ENCODE measurements around the gene TMEM72.

Gene TMEM72

DNA sequence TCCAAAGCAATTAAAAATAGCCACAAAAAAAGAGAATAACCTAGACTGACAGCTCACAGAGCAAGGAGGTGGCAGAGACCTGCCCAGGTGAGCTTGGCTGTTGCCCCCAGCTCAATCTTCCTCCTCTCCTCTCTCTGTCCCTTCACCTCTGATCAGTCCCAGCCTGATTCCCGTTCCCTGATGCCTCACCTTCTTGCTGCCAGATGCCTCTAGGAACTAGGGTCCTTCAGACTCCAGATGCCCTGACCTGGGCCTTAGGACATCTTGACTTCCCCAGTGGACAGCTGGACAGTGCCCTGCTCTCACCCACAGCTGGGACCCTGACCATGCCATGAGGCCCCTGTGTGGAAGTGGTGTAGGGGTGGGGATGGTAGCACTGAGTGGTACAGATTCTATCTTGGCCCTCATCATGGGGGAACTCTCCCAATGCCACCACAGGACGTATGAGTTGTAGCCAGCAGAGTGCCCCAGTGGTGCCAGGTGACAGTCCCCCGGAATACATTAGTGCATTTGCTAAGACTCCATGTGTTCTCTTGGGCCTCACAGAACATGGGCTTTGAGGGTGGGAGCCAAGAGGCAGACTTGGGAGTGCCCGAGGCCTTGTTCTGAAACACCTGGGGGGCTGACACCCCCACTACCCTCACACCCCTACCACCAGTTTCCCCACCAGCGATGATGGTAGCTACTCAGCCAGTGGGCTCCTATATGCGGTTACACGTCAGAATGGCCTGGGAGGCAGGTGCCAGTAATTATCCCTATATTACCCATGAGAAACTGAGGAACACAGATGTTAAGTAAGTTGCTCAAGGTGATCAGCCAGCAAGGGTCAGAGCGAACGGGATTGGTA is 65.4 kb downstream of the TMEM72 start:
- WGBS (ENCODE audit: insufficient coverage, insufficient read length) = no CpG with 5 or more reads among the region's 9 CpGs
- H3K4me1 ChIP-seq (ENCODE audit: control insufficient read depth, insufficient read depth, low read length) = peaks cover 21% of the 10 kb centered on the region
- DNase-seq (ENCODE audit: low read depth, low spot score) = no peak
- H3K27ac ChIP-seq (ENCODE audit: low read length) = no peak overlapping the region
- no peaks in the 10 kb centered on the region for H3K36me3 ChIP-seq (ENCODE audit: control insufficient read depth, insufficient read depth, low read length)
- no peak overlapping the region for H3K4me3 ChIP-seq (ENCODE audit: low read length)
- no peaks in the 10 kb centered on the region for H3K27me3 ChIP-seq (ENCODE audit: control insufficient read depth, insufficient read depth, low read length)
- H3K9me3 ChIP-seq (ENCODE audit: control insufficient read depth, insufficient read depth, low read length) = no peaks in the 10 kb centered on the region

DNA sequence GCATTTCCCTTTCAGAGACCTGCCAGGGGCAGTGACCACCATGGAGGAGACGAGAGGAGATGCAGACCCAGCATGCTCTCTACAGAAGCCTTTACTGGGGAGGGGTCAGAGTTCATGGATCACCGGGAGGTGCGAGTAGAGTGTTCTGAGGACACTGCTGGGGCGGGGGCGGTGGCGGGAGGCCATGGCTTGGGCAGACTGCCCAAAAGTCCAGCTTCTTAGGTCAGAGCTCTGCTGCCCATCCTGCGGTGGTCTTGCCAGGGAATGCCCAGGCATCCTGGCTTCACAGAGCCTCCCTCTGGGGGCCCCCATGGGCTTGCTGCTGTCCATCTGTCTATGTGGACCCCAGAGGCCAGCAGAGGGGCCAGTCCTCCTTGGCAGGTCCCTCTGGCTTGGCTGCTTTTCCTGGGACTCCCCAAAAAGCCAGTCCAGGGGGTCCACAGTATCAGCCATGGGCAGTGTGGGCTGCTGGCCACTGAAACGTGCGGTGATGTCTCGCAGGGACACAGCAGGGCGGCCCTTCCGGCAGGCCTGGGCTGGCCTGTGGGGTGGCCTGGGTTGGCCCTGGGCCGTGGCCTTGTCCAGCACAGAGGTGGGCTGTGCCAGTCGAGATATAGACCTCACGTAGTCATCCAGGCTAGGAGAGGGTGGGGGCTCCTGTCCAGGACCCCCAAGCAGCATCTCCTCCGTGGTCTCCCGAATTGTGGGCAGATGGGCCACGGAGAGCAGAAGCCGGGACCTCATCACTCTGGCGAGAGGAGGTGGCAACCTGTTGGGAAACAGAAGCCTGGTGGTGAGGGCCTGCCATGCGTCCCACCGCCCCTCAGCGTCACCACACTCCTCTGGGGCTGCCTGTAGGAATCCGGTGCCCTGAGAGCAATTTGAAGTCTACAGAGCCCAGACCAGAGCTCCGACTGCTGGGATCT is 66.4 kb downstream of the TMEM72 start:
- WGBS (ENCODE audit: insufficient coverage, insufficient read length) = no CpG with 5 or more reads among the region's 25 CpGs
- Histone ChIP-seq H3K4me1 (ENCODE audit: control insufficient read depth, insufficient read depth, low read length) (peaks cover 21% of the 10 kb centered on the region), H3K36me3 (ENCODE audit: control insufficient read depth, insufficient read depth, low read length) (no peaks in the 10 kb centered on the region), H3K27ac (ENCODE audit: low read length) (no peak overlapping the region), H3K4me3 (ENCODE audit: low read length) (no peak overlapping the region), H3K27me3 (ENCODE audit: control insufficient read depth, insufficient read depth, low read length) (no peaks in the 10 kb centered on the region), H3K9me3 (ENCODE audit: control insufficient read depth, insufficient read depth, low read length) (no peaks in the 10 kb centered on the region)
- DNase-seq (ENCODE audit: low read depth, low spot score) = no peak

DNA sequence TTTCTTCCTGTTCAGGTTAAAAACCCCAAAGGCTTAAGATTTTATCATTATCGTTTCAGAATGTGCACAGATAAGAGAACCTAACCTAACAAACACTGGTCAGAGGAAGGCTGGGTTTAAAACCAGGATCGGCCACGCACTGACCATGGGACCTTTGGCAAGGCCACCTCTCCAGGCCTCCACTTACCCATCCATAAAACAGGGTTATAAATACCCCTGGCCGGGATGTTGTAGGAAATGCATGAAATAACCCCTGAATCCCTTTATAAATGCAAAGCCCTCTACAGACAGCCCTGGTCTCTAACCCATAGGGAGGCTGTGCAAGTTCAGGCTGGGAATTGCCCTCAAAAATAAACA is 67.1 kb downstream of the TMEM72 start:
- no CpG with 5 or more reads among the region's 4 CpGs for WGBS (ENCODE audit: insufficient coverage, insufficient read length)
- Histone ChIP-seq H3K9me3 (ENCODE audit: control insufficient read depth, insufficient read depth, low read length) (no peaks in the 10 kb centered on the region), H3K27ac (ENCODE audit: low read length) (no peak overlapping the region), H3K36me3 (ENCODE audit: control insufficient read depth, insufficient read depth, low read length) (no peaks in the 10 kb centered on the region), H3K4me1 (ENCODE audit: control insufficient read depth, insufficient read depth, low read length) (peaks cover 18% of the 10 kb centered on the region), H3K4me3 (ENCODE audit: low read length) (no peak overlapping the region), H3K27me3 (ENCODE audit: control insufficient read depth, insufficient read depth, low read length) (no peaks in the 10 kb centered on the region)
- DNase-seq (ENCODE audit: low read depth, low spot score) = no peak

DNA sequence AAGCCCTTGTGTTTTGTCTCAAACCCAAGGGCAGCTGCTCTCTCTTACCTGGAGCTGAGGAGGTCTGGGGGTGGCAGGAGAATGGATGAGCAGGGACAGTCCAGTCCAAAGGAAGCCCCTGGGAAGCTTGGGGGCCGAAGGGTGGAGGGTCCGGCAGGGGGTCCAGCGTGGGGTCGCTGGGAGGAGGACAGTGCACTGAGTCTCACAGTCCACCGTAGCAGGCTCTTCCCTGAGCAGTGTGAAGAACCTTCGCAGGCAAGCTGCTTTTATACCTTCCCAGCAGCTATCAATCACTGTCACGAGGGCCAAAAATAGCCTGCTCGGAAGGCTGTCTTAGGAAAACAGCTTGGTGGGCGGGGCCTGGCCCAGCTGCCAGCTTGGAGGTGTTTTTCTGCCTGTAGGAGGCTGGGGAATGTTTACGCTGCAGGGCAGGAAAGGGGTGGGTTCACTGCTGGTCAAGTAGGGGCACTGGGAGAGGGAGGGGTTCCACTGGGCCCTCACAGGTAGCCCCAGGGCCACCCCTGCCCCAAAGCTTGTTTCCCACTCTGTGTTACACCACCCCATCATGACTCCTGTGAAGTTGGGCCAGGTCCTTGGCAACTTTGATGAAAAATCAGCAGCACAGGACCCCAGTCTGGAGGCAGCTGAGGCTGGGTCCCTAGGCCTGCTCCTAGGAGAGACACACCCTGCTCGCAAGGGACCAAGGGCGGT is 67.6 kb downstream of the TMEM72 start, which contains the start of gene DEPP1:
Gene DEPP1, minus strand, starts transcription at position 240 of the 711 bp plus-strand sequence. CDS start 779 bp downstream, outside the sequence.
- Histone ChIP-seq H3K27me3 (ENCODE audit: control insufficient read depth, insufficient read depth, low read length) (no peaks in the 10 kb centered on the region), H3K4me3 (ENCODE audit: low read length) (no peak within 1 kb of the TSS), H3K36me3 (ENCODE audit: control insufficient read depth, insufficient read depth, low read length) (no peaks in the 10 kb centered on the region), H3K4me1 (ENCODE audit: control insufficient read depth, insufficient read depth, low read length) (peaks cover 16% of the 10 kb centered on the region), H3K9me3 (ENCODE audit: control insufficient read depth, insufficient read depth, low read length) (no peaks in the 10 kb centered on the region), H3K27ac (ENCODE audit: low read length) (no peak within 1 kb of the TSS)
- WGBS (ENCODE audit: insufficient coverage, insufficient read length) = no CpG with 5 or more reads among the region's 12 CpGs
- DNase-seq (ENCODE audit: low read depth, low spot score) = no peak

DNA sequence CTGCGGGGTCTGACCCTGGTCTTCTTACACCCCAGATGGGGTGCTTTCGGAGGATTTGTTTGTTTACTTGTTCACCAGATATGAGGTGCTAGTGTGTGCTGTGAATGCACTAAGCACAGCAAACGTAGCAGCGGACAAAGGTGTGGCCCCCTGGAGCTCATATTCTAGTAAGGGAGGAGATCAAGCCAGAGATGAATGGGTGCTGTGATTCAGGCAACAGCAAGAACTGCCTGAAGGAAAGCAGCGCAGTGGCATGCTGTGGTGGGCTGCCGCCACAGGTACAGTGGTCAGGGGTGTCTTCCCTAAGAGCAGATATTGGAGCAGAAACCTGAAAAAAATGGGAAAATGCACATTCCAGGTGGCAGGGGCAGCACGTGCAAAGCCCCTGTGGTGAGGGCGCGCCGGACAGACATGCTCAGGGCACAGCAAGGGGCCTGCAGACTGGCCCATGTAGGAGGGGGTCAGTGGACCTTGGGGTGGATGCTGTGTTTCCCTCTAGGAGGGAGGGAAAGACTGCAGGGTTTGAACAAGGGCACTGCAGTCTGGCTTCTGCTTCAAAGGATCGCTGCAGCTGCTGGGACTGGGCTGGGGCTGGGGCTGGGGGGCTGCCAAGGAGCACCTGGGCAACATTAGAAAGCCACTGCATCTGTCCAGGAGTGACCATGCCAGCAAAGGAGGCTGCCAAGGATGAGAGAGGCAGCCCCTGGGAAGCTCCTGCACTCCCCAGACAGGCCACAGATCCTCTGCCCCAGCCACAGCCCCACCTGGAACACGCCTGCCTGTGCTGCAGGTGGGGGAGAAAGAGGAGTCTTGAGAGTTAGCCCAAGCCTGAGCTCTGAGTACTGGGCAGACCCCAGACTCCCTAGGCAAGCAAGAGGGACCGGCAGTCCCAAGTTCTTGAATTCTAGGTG is 68.4 kb downstream of the TMEM72 start:
- Histone ChIP-seq H3K36me3 (ENCODE audit: control insufficient read depth, insufficient read depth, low read length) (no peaks in the 10 kb centered on the region), H3K4me1 (ENCODE audit: control insufficient read depth, insufficient read depth, low read length) (peaks cover 12% of the 10 kb centered on the region), H3K27ac (ENCODE audit: low read length) (no peak overlapping the region), H3K27me3 (ENCODE audit: control insufficient read depth, insufficient read depth, low read length) (no peaks in the 10 kb centered on the region), H3K4me3 (ENCODE audit: low read length) (no peak overlapping the region), H3K9me3 (ENCODE audit: control insufficient read depth, insufficient read depth, low read length) (no peaks in the 10 kb centered on the region)
- WGBS (ENCODE audit: insufficient coverage, insufficient read length) = no CpG with 5 or more reads among the region's 13 CpGs
- no peak for DNase-seq (ENCODE audit: low read depth, low spot score)

DNA sequence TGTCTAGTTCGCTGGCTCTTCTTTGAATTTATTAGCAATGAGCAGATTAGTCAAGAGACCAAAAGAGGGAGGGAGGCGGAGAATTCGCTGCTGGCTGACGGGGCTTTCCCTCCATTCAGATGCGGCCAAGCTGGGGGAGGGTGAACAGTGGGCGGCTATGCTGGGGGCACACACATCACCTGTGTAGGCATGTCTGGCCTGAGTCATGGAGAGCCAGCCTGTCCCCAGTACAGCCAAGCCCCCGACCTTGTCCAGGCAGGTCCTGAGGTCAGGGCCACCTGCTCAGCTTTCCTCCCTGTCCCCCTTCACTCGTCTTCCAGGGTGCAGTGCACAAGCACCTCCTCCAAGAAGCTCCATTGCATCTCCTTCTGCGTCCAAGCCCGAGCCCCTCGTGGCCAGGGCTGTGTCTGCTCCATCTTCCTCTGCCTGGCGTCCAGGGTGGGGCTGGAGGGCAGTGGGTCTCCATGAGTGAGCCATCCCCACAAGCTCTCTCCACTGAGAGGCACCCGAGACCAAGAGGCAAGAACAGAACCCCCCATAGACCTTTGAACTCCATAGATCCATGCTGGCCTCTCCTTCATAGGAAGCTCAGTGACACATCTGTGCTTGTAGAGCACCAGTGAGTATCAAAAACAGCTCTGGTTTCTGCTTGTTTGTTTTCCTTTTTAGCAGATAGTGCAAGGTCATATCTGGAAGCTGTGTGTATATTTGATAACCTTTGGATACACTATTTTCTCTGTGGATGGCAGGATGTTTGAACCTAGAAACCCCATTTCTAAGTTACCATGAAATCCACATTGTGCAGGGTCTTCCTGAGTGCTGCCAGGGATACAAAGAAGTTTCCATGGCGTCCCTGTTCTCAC is 69.4 kb downstream of the TMEM72 start:
- no CpG with 5 or more reads among the region's 14 CpGs for WGBS (ENCODE audit: insufficient coverage, insufficient read length)
- no peak overlapping the region for H3K4me3 ChIP-seq (ENCODE audit: low read length)
- no peak for DNase-seq (ENCODE audit: low read depth, low spot score)
- H3K27me3 ChIP-seq (ENCODE audit: control insufficient read depth, insufficient read depth, low read length) = no peaks in the 10 kb centered on the region
- no peak overlapping the region for H3K27ac ChIP-seq (ENCODE audit: low read length)
- no peaks in the 10 kb centered on the region for H3K9me3 ChIP-seq (ENCODE audit: control insufficient read depth, insufficient read depth, low read length)
- peaks cover 11% of the 10 kb centered on the region for H3K4me1 ChIP-seq (ENCODE audit: control insufficient read depth, insufficient read depth, low read length)
- H3K36me3 ChIP-seq (ENCODE audit: control insufficient read depth, insufficient read depth, low read length) = no peaks in the 10 kb centered on the region

DNA sequence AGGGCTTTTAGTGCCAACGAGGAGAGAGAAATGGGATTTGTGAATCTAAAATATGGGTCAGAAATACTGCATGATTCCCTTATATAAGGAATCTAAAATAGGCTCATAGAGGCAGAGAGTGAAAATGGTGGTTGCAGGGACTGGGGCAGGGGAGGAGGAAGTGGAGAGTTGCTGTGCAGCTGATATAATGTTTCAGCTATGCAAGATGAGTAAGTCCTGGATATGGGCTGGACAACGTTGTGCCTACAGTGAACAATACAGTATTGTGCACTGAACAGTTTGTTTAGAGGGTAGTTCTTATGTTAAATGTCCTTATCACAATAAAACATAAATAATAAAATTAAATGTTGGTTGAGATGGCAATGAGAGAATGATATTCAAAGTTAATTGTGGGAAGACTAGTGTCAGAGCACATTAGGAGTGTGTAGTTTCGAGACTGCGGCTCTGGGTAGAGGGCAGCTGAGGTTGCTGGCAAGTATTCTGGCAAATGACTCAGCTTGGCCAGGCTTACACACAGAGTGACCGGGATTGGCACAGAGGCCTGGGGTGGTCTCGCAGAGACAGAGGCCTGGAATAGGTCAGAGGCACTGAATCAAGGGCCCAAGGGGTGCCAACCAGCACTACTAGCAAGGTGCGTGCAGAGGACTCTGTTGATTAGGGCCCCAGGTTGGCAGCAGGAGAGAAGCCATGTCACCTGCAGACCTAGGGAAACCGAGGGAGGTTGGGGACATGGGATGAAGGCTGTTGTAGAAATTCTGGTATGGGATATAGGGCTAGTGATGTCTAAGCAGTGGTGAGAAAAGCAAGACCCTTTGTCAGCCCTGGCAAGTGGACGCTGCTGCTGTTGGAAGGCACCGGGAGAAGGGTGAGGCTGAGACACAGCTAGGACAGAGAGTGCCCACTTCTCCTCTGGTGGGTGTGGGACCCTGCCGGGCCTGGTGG is 70.3 kb downstream of the TMEM72 start:
- no CpG with 5 or more reads among the region's 11 CpGs for WGBS (ENCODE audit: insufficient coverage, insufficient read length)
- DNase-seq (ENCODE audit: low read depth, low spot score) = no peak
- no peak overlapping the region for H3K27ac ChIP-seq (ENCODE audit: low read length)
- H3K36me3 ChIP-seq (ENCODE audit: control insufficient read depth, insufficient read depth, low read length) = no peaks in the 10 kb centered on the region
- no peaks in the 10 kb centered on the region for H3K27me3 ChIP-seq (ENCODE audit: control insufficient read depth, insufficient read depth, low read length)
- no peak overlapping the region for H3K4me3 ChIP-seq (ENCODE audit: low read length)
- no peaks in the 10 kb centered on the region for H3K9me3 ChIP-seq (ENCODE audit: control insufficient read depth, insufficient read depth, low read length)
- peaks cover 11% of the 10 kb centered on the region for H3K4me1 ChIP-seq (ENCODE audit: control insufficient read depth, insufficient read depth, low read length)

DNA sequence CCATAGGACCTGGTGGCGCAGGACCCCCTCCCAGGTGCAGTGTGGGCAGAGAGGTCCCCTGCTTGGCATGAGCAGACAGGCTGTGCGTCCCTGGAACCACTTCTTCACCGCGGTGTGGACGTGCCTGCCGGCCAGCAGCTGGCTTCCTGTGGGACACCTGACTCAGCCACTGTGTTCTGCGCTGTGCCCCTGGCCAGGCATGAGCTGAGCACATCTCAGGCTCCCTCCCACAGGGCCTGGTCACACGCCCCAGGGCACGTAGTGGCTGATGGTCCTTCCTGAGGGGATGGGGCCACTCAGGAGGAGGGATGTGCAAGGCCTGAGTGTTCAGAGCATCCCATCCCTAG is 71.0 kb downstream of the TMEM72 start:
- Histone ChIP-seq H3K4me1 (ENCODE audit: control insufficient read depth, insufficient read depth, low read length) (peaks cover 11% of the 10 kb centered on the region), H3K36me3 (ENCODE audit: control insufficient read depth, insufficient read depth, low read length) (no peaks in the 10 kb centered on the region), H3K4me3 (ENCODE audit: low read length) (no peak overlapping the region), H3K27me3 (ENCODE audit: control insufficient read depth, insufficient read depth, low read length) (no peaks in the 10 kb centered on the region), H3K9me3 (ENCODE audit: control insufficient read depth, insufficient read depth, low read length) (no peaks in the 10 kb centered on the region), H3K27ac (ENCODE audit: low read length) (no peak overlapping the region)
- no CpG with 5 or more reads among the region's 9 CpGs for WGBS (ENCODE audit: insufficient coverage, insufficient read length)
- no peak for DNase-seq (ENCODE audit: low read depth, low spot score)
